SK-N-SH (cell line): Measurements from ENCODE around the gene PLEKHA6. TPM values are rescaled to one million over a fixed set of nuclear protein-coding genes. Genes with fewer than 3 reads are reported as not detected.
A peak's percentile ranks its signal among the peaks of the same experiment; 100 is the strongest.

Experiments used
- CTCF ChIA-PET: fragments of 300-600, 350-600 bp; formaldehyde crosslinking; extraction: SDS; loops from one replicate; lab custom pipeline; 2021; lab: Yijun Ruan, JAX
- POLR2A ChIA-PET: fragments of 350-600 bp; sonication (Branson Sonifier 250); formaldehyde crosslinking; extraction: SDS; loops from one replicate; lab custom pipeline; 2020; ENCODE audit warnings: antibody characterized with exemption, inconsistent platforms; lab: Yijun Ruan, JAX
- DNase-seq: peaks from one replicate; pipeline ENCODE4 v3.0.0; 2012
- H2AFZ ChIP-seq: fragments of 200-600 bp; sonication (generic); 2 replicates; pipeline ENCODE4 v1.8.1; 2016; ENCODE audit warnings: antibody characterized with exemption, mild to moderate bottlenecking, low read depth
- H3F3A ChIP-seq: fragments of 200-600 bp; sonication (generic); replicated peaks from 2 replicates; pipeline ENCODE3; 2016; ENCODE audit warnings: antibody characterized with exemption, mild to moderate bottlenecking; ENCODE audit not compliant: insufficient read depth
- H3K27ac ChIP-seq, 2 experiments: fragments of 200-500 bp in 1 of 2; fragments of 200-600 bp in 1 of 2; sonication (Bioruptor generic) in 1 of 2; sonication (generic), shearing (Covaris generic) in 1 of 2; 2 replicates each; pipeline versions ENCODE4 v1.5.1 to v1.6.1; 2014 to 2016; ENCODE audit warnings: low read depth in 2 of 2, inconsistent platforms in 1 of 2, low read length in 1 of 2, mild to moderate bottlenecking in 1 of 2, mixed read lengths in 1 of 2
- H3K27me3 ChIP-seq: fragments of 200-600 bp; sonication (generic), shearing (Covaris generic); 2 replicates; pipeline ENCODE4 v1.6.1; 2016; ENCODE audit warnings: mixed run types; ENCODE audit not compliant: insufficient read depth
- H3K36me3 ChIP-seq, 2 experiments: fragments of 200-500 bp in 1 of 2; fragments of 200-600 bp in 1 of 2; sonication (Bioruptor generic) in 1 of 2; sonication (generic) in 1 of 2; replicated peaks in 1 of 2; 2 replicates each; pipeline versions ENCODE3 to v1.5.1; 2014 to 2016; ENCODE audit warnings: low read length in 1 of 2, mild to moderate bottlenecking in 1 of 2; ENCODE audit not compliant: insufficient read depth in 2 of 2, control insufficient read depth in 1 of 2
- H3K4me1 ChIP-seq, 2 experiments: fragments of 200-500 bp in 1 of 2; fragments of 200-600 bp in 1 of 2; sonication (Bioruptor generic) in 1 of 2; sonication (generic), shearing (Covaris generic) in 1 of 2; 2 replicates each; pipeline versions ENCODE4 v1.5.1 to v1.6.1; 2014 to 2016; ENCODE audit warnings: low read depth in 1 of 2, low read length in 1 of 2, mixed run types in 1 of 2; ENCODE audit not compliant: insufficient read depth in 2 of 2, control insufficient read depth in 1 of 2
- H3K4me2 ChIP-seq: fragments of 200-600 bp; sonication (generic), shearing (Covaris generic); 2 replicates; pipeline ENCODE4 v1.6.1; 2017; ENCODE audit warnings: mixed run types
- H3K4me3 ChIP-seq, 2 experiments: fragments of 200-500 bp in 1 of 2; fragments of 200-600 bp in 1 of 2; sonication (Bioruptor generic) in 1 of 2; sonication (generic), shearing (Covaris generic) in 1 of 2; 2 replicates each; pipeline versions ENCODE4 v1.5.1 to v1.8.1; 2014 to 2016; ENCODE audit warnings: low read depth in 2 of 2, inconsistent platforms in 1 of 2, low read length in 1 of 2, mild to moderate bottlenecking in 1 of 2, mixed read lengths in 1 of 2, moderate library complexity in 1 of 2
- H3K79me2 ChIP-seq: fragments of 200-600 bp; sonication (generic); 2 replicates; pipeline ENCODE4 v1.8.1; 2017; ENCODE audit warnings: mild to moderate bottlenecking; ENCODE audit not compliant: insufficient read depth
- H3K9ac ChIP-seq: fragments of 200-600 bp; sonication (generic); 2 replicates; pipeline ENCODE4 v1.6.1; 2017; ENCODE audit warnings: mixed run types
- H3K9me2 ChIP-seq: fragments of 200-600 bp; sonication (generic); 2 replicates; pipeline ENCODE4 v1.6.1; 2017; ENCODE audit warnings: mixed run types
- H3K9me3 ChIP-seq: fragments of 200-600 bp; sonication (generic); 2 replicates; pipeline ENCODE4 v1.6.1; 2017; ENCODE audit warnings: mixed run types, mild to moderate bottlenecking, moderate library complexity
- H4K20me1 ChIP-seq: fragments of 200-600 bp; sonication (generic); 2 replicates; pipeline ENCODE4 v1.6.1; 2017; ENCODE audit warnings: mild to moderate bottlenecking, mixed run types; ENCODE audit not compliant: insufficient read depth
- CTCF ChIP-seq: fragments of 200-600 bp; sonication (generic); IDR thresholded peaks from 2 replicates; pipeline ENCODE4 v1.6.1; 2017; ENCODE audit warnings: antibody characterized with exemption, mild to moderate bottlenecking, moderate library complexity
- PBX3 ChIP-seq: IDR thresholded peaks from 2 replicates; pipeline ENCODE4; 2012
- RAD21 ChIP-seq: IDR thresholded peaks from 2 replicates; pipeline ENCODE4 v1.6.1; 2012; ENCODE audit warnings: mild to moderate bottlenecking, low read length
- RCOR1 ChIP-seq: fragments of 150-350 bp; IDR thresholded peaks from 2 replicates; pipeline ENCODE4 v1.6.1; 2017; ENCODE audit warnings: antibody characterized with exemption, low read length
- RXRA ChIP-seq: IDR thresholded peaks from 2 replicates; pipeline ENCODE4 v1.4.0; 2012; ENCODE audit warnings: low read depth, mild to moderate bottlenecking, borderline replicate concordance
- SMC3 ChIP-seq: IDR thresholded peaks from 2 replicates; pipeline ENCODE4 v1.6.1; 2012; ENCODE audit warnings: low read depth, low read length, improper control_type of control experiment
- YY1 ChIP-seq: IDR thresholded peaks from 2 replicates; pipeline ENCODE4 v1.4.0; 2012; ENCODE audit warnings: low read depth, mild to moderate bottlenecking
- ZBTB33 ChIP-seq: IDR thresholded peaks from 2 replicates; pipeline ENCODE4 v1.4.0; 2012; ENCODE audit warnings: low read depth, borderline replicate concordance
- WGBS: methylation state at CpG from one replicate; pipeline ENCODE4 v1.1.6; 2017; ENCODE audit warnings: low lambda C conversion rate; 5-methylcytosine and 5-hydroxymethylcytosine counted together
- polyA plus RNA-seq, 3 experiments: library from polyadenylated mRNA; depleted of rRNA; stranded (reverse); fragments of >200 nt; gene quantifications; 2 replicates each; pipeline ENCODE4 v1.2.3, GENCODE V29; 2012
- TF ChIP-seq, protein P1 (sequence below): IDR thresholded peaks from 2 replicates; pipeline ENCODE4 v1.4.0; 2012; ENCODE audit warnings: low read depth

PLEKHA6 gene
- polyA plus RNA-seq, 1 of the 3 experiments (the other 2 are of a cell fraction) = 1.2 TPM

DNA sequence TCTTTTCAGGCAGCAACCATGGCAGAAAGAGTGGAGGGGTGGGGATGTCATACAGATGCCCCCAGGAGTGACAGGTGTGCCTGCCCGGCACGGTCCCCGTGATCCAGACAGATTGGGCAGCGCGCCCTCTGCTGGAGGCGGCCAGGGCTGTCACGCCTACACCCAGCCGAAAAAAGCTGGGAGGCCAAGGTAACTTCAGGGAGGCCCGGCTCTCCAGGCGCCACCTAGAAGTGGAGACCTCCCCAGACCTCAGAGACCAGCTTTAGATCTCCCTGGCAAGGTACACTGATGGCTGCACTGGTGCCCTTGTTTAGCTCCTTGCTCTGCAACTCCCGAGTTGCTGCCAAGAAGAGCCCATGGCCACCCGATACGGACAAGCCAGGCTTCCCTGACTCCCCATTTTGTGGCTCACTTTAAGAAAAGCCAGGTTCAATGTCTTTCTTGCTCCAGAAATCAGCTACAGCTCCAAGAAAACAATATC lies 152.6 kb downstream of the PLEKHA6 start:
- Histone ChIP-seq H3K9me3 (no peaks in the 10 kb centered on the region), H3F3A (no peaks in the 10 kb centered on the region), H3K4me1 (peaks cover 0 to 3% of the 10 kb centered on the region in 2 experiments; a peak in 1 of 4 replicates), H3K9ac (no peak overlapping the region), H2AFZ (no peak overlapping the region), H3K9me2 (no peaks in the 10 kb centered on the region), H3K36me3 (no peaks in the 10 kb centered on the region), H4K20me1 (no peaks in the 10 kb centered on the region), H3K4me3 (no peak overlapping the region; a peak in 1 of 4 replicates), H3K27me3 (peaks cover 6% of the 10 kb centered on the region; the same call in 1 of the 2 replicates), H3K79me2 (no peaks in the 10 kb centered on the region), H3K4me2 (no peak overlapping the region), H3K27ac (no peak overlapping the region)
- peak; percentile 50 for TF ChIP-seq RAD21
- TF ChIP-seq, protein P1, sequence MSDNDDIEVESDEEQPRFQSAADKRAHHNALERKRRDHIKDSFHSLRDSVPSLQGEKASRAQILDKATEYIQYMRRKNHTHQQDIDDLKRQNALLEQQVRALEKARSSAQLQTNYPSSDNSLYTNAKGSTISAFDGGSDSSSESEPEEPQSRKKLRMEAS = 0 out of 2 replicates have a peak, but pooled peaks have one; percentile 22
- no peak for TF ChIP-seq YY1
- TF ChIP-seq ZBTB33 = no peak
- TF ChIP-seq SMC3 = peak; percentile 81
- 0 out of 2 replicates have a peak, but pooled peaks have one; percentile 22 for TF ChIP-seq PBX3
- TF ChIP-seq RCOR1 = no peak
- peak; percentile 90 for TF ChIP-seq CTCF
- CTCF ChIA-PET = interaction anchor here (0.6 to 7.4 kb wide), 56 partner anchors 9 to 567 kb away, joined by 3 to 157 read pairs (median 4); partner anchors contain the start of genes ETNK2, KISS1, PLEKHA6 and REN
- peak; percentile 86 for DNase-seq
- 39% methylated on average over 8 of the region's 13 CpGs for WGBS
- POLR2A ChIA-PET = no interaction called here

GRCh38 chr1:204206121-204206520 lies 153.6 kb downstream of the PLEKHA6 start:
- Histone ChIP-seq H3K9ac (no peak overlapping the region), H3F3A (no peaks in the 10 kb centered on the region), H3K9me3 (no peaks in the 10 kb centered on the region), H3K4me2 (no peak overlapping the region), H3K4me3 (no peak overlapping the region), H3K36me3 (no peaks in the 10 kb centered on the region), H3K79me2 (no peaks in the 10 kb centered on the region), H2AFZ (no peak overlapping the region), H4K20me1 (no peaks in the 10 kb centered on the region), H3K27ac (no peak overlapping the region), H3K4me1 (peaks cover 0 to 3% of the 10 kb centered on the region in 2 experiments; a peak in 1 of 4 replicates), H3K27me3 (peaks cover 3% of the 10 kb centered on the region; the same call in 1 of the 2 replicates), H3K9me2 (no peaks in the 10 kb centered on the region)
- TF ChIP-seq CTCF = peak; percentile 25
- TF ChIP-seq RXRA = no peak
- no peak for DNase-seq
- ChIA-PET CTCF (interaction anchor here (0.6 to 7.4 kb wide), 20 partner anchors 8 to 335 kb away, joined by 3 to 157 read pairs (median 10); partner anchors contain the start of genes GOLT1A, KISS1, PLEKHA6 and REN), POLR2A (no interaction called here)
- 49% methylated on average over 2 of the region's 2 CpGs for WGBS
